ENCODE data around the gene ANKIB1.
A peak's percentile ranks its signal among the peaks of the same experiment; 100 is the strongest.

Gene ANKIB1

GRCh38 chr7:92245487-92246359, at the start of gene ANKIB1, which contains the start of gene KRIT1:
Gene ANKIB1 (plus strand): TSS chr7:92245974. CDS start chr7:92294979, 49,005 bp downstream.
Gene KRIT1 (minus strand): TSS chr7:92245914. CDS start chr7:92242135, 3,779 bp downstream.
- DNase-seq = peak; percentile 79 to 85

- DNase-seq = no peak
These were observed 45.0 kb upstream of the ANKIB1 start for GRCh38 chr7:92200791-92201190.

- no peak for DNase-seq
These were observed 39.8 kb upstream of the ANKIB1 start for GRCh38 chr7:92205987-92206386.

DNA sequence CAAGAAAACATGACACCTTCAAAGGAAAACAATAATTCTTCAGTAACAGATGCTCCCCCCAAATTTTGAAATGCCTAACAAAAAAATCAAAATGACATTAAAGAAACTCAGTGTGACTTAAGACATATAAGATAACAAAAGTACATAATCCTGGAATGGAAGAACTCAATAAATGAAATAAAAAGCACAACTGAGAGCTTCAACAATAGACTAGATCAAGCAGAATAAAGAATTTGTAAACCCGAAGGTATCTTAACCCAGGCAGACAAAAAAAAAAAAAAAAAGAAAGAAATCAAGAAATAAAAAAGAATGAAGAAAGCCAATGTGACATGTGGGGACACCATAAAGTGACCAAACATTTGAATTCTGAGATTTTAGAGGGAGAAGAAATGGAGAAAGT, 39.1 kb upstream of the ANKIB1 start:
- DNase-seq = no peak

GRCh38 chr7:92221766-92222165, 24.0 kb upstream of the ANKIB1 start:
- no peak for DNase-seq

DNA sequence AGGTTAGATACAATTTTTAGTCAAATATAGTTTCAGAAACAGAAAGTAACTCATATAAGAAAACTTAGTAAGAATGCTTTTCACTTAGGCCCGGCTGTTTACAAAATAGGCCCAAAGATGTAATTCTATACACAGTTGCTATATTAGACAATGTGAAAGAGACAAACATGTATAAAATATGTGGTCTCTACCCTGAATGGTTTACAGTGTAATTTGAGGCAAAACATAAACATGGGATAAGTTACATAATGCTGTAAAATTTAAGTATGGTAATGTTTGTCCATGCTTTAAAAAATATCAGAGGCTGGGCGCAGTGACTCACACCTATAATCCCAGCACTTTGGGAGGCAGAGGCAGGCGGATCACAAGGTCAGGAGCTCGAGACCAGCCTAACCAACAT, 18.8 kb upstream of the ANKIB1 start:
- DNase-seq = no peak

GRCh38 chr7:92228100-92228499, 17.7 kb upstream of the ANKIB1 start:
- no peak for DNase-seq

DNA sequence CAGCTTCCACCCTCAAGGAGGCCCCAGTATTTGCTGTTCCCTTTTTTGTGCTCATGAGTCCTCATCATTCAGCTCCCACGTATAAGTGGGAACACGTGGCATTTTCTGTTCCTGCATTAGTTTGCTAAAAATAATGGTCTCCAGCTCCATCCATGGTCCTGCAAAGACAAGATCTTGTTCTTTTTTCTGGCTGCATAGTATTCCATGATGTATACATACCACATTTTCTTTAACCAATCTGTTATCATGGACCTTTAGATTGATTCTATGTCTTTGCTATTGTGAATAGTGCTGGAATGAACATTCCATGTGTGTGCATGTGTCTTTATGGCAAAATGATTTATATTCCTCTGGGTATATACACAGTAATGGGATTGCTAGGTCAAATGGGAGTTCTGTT, 17.0 kb upstream of the ANKIB1 start:
- DNase-seq = no peak

GRCh38 chr7:92230547-92230946, 15.2 kb upstream of the ANKIB1 start:
- no peak for DNase-seq

GRCh38 chr7:92242972-92243371, 2.8 kb upstream of the ANKIB1 start:
- DNase-seq = no peak

DNA sequence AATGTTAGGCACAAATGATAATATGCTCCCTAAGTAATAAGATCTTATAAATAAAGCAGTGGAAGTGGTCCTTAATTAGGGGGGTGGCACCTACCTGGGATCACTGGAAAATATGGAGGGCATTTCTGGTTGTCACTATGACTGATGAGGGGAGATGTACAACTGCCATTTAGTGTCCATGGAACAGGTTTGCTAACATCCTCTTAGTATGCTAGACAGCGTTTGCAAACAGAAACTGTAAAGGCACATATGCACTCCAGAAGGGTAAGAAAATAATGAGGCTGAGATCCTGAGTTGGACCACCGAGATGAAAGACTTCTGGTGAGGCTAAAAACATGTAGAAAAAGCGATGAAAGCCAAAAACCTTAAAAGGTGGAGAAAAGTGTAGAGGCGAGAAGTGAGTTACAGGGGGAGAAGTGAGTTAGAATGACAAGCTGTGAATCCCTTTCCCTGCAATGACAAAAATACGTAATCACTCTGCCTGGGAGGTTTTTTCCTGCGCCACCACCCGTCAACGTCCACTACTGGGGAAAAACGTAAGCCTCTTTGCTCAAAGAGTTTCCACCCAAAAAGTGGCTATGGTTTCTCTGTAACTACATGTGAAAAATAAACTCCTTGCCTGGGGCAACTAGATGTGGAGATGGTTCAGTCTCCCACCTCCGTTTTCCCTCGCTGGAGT, 827 bp upstream of the ANKIB1 start:
- DNase-seq = peak; percentile 7 to 12

GRCh38 chr7:92246360-92247101, 757 bp downstream of the ANKIB1 start:
- peak; percentile 2 to 8 for DNase-seq

- no peak for DNase-seq
These were observed 4.8 kb downstream of the ANKIB1 start for GRCh38 chr7:92250603-92251002.

DNA sequence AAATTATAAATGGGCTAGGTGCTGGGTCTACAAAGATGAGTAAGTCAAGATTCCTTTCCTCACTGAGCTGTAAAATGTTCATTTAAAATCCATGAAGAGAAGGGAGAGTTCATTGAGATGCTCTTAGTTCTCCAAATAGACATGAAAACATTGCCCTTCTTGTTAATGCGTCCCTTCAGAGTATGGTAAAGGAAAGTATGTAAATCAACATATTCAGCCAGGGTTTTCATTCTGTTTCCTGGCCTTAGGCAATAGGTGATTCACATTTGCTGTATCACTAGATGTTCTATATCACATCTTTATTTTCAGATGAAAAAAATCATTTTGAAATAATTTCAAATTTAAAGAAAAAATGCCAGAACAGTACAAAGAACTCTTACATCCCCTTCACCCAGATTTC, 5.4 kb downstream of the ANKIB1 start:
- no peak for DNase-seq

DNA sequence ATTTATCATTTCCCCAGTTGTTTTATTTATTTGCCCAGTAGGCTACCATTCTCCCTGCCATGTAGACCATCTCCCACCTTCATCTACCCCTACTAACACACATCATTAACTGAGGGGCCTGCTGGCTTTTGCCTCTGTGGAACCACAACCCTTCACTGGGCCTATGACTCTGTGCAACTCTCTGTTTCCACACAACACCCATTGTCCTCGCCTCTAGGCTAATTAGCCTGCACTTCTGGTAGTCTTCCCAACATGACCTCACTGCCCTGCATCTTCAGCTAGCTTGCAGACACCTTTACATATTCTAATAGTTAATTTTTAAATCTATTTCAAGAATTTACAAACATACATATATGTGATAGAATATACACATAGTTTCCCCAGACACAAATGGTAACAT, 7.5 kb downstream of the ANKIB1 start:
- no peak for DNase-seq

GRCh38 chr7:92254800-92255199, 9.0 kb downstream of the ANKIB1 start:
- peak in 1 of 2 experiments; percentile 3 for DNase-seq

DNA sequence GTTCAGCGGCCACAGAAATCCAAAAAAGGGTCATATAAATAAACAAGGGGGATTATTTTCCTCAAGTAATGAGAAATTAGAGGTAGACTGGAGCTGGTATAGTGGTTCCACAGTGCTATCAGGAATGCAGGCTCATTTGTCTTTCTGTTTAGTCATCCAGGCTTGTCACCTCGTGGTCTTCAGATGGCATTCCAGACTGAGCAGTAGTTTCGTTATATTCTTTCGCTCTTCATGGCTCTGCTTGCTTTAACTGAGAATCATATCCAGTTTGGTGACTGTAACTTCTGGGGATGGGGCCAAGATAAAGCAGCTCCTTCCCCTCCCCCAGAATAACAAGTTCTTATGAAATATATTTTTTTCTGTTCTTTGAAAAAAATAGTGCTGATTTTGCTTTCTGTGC, 9.5 kb downstream of the ANKIB1 start:
- DNase-seq = no peak

GRCh38 chr7:92259062-92259461, 13.3 kb downstream of the ANKIB1 start:
- DNase-seq = no peak

GRCh38 chr7:92259610-92260247, 14.0 kb downstream of the ANKIB1 start:
- DNase-seq = no peak

DNA sequence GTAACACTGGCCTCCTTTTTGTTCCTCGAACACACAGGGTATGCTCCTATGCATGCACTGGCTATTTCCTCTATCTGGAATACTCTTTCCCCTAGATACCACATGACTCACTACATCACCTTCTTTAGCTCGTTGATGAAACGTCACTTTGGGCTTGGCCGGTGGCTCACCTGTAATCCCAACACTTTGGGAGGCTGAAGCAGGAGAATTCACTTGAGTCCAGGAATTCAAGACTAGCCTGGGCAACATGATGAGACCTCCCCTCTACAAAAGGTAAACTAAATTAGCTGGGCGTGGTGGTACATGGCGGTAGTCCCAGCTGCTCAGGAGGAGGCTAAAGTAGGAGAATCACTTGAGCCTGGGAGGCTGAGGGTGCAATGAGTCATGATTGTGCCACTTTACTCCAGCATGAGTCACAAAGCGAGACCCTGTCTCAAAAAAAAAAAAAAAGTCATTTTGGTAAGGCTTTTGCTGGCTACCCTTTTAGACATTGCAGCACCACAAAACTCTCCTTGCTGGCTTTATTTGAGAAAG, 14.5 kb downstream of the ANKIB1 start:
- peak in 1 of 2 experiments; percentile 12 for DNase-seq

DNA sequence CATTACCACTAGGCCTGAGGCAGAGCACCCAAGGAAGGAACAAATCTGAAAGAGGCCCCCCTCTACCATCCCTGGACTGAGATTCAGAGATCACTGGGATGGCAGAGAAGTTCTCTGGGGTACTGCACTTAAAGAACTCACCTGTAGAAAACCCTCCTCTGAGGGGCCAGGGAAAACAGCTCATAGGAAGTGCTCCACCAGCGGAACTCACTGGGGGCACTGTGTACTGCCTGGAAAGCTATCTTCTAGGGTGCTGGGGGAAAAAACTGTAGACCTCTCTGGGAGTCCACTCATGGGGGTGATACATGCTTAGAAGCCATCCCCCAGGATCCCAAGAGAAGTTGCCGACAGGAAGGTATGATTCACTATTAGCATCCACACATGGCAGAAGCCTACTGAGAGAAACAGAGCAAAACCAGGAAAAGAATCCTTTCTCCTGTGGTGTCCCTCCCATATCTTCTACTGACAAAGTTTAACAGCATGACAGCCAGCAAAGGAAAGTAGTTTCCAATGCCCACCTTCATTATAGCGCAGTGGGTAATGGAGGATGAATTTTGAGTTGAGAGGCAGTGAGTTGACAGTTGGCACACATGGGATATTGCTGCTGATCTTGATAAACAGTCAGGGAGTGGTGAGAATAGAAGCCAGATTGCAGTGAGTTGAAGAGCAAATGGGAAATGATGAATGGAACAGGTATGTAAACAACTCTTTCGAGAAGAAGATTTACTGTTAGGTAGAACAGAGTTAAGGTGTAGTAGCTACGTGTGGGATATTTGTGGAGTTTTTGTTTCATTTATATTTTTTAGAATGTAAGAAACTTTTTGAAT, 20.9 kb downstream of the ANKIB1 start:
- DNase-seq = no peak

- DNase-seq = no peak
These were observed 23.1 kb downstream of the ANKIB1 start for GRCh38 chr7:92268921-92269320.

Measured in stimulated activated CD4-positive, alpha-beta T cell treated with anti-CD3 and anti-CD28 coated beads, Interleukin-4, amount 100 ng/mL, for 4 hours (primary cell).